ENCODE results near the gene SLC26A1. TPM values are rescaled to one million over a fixed set of nuclear protein-coding genes. Genes with fewer than 3 reads are reported as not detected.

Gene SLC26A1
- total RNA-seq, 1 experiment from 2014 or later = 0.85 TPM

DNA sequence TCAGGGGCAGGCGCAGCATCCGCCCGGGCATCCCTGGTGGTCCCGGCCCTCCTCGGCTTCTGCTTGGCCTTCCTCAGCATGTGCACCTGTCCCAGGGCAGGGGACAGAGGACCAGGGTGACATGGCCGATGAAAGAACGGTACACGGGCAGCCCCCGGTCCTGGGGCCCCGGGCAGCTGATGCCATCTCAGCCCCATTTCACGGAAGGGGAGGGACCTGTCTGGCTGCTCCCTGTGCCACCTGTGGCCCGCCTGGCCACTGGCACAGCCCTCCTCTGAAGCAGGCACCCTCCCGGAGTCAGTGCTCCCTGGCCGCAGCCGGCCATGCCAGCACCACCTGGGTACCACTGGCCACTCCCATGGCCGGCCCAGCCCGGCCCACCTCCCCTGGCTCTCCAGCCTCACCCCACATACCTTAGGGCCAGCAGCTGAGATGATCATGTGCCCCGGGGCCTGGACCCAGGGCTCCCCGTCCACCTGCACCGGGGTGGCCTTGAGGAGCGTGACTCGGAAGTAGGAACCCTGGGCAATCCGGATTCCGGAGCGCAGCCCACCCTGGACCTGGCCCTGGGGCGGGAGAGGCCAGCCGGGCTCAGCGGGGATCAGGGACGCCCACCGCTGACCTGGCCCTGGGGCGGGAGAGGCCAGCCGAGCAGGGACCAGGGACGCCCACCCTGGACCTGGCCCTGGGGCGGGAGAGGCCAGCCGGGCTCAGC is 32.4 kb downstream of the SLC26A1 start:
- CTCF ChIA-PET = no interaction called here
- POLR2A ChIA-PET = no interaction called here
- ATAC-seq (no peak), DNase-seq (ENCODE audit: low spot score) (no peak)
- Mint-ChIP-seq H3K27me3 (ENCODE audit: low read depth) (no peaks in the 10 kb centered on the region), H3K27ac (no peak overlapping the region), H3K4me3 (no peak overlapping the region), H3K36me3 (no peaks in the 10 kb centered on the region), H3K4me1 (no peaks in the 10 kb centered on the region), H3K9me3 (no peaks in the 10 kb centered on the region)
- TF ChIP-seq, protein P1, sequence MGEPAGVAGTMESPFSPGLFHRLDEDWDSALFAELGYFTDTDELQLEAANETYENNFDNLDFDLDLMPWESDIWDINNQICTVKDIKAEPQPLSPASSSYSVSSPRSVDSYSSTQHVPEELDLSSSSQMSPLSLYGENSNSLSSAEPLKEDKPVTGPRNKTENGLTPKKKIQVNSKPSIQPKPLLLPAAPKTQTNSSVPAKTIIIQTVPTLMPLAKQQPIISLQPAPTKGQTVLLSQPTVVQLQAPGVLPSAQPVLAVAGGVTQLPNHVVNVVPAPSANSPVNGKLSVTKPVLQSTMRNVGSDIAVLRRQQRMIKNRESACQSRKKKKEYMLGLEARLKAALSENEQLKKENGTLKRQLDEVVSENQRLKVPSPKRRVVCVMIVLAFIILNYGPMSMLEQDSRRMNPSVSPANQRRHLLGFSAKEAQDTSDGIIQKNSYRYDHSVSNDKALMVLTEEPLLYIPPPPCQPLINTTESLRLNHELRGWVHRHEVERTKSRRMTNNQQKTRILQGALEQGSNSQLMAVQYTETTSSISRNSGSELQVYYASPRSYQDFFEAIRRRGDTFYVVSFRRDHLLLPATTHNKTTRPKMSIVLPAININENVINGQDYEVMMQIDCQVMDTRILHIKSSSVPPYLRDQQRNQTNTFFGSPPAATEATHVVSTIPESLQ (CRISPR knock-in tag; IDR thresholded peaks at IDR 0.05) = no peak
- TF ChIP-seq ELF4 (CRISPR knock-in tag; IDR thresholded peaks at IDR 0.05; ENCODE audit: low read depth) (no peak), ZNF416 (CRISPR knock-in tag; IDR thresholded peaks at IDR 0.05) (no peak), ZNF138 (CRISPR knock-in tag; conservative IDR thresholded peaks at IDR 0.05) (no peak)

DNA sequence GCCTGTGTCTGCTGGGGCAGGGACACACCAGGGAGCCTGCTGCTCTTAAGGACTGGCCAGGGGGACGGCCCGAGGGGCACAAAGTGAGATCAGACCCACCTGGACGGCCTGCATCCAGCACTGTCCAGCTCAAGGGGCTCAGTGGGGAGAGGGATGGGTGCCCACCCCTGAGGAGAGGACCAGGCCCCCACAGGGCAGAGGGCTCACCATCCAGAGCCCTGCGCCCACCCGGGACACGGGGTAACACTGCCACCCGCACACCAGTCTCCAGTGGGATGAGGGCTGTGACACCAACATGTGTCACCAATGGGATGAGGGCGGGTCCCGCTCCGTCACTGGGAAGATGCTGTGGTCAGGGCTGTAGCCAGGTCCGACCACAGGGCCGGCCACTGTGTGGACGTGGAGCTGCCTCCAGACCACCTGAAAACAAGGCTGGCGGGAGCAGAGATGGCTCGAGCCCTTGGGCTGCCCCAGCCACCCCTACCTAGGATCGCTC is 33.0 kb downstream of the SLC26A1 start:
- ATAC-seq = no peak

GRCh38 chr4:959338-960139 is 33.7 kb downstream of the SLC26A1 start:
- no peaks in the 10 kb centered on the region for H3K9me3 Mint-ChIP-seq
- no peaks in the 10 kb centered on the region for H3K4me1 Mint-ChIP-seq
- no peaks in the 10 kb centered on the region for H3K36me3 Mint-ChIP-seq
- POLR2A ChIA-PET = interaction anchor here (0.6 kb wide), 1 partner anchor 17 kb away, joined by 4 read pairs; no protein-coding TSS in a partner anchor
- ATAC-seq (no peak), DNase-seq (ENCODE audit: low spot score) (no peak)
- H3K27ac Mint-ChIP-seq = no peak overlapping the region
- CTCF ChIA-PET = no interaction called here
- no peak overlapping the region for H3K4me3 Mint-ChIP-seq
- H3K27me3 Mint-ChIP-seq (ENCODE audit: low read depth) = no peaks in the 10 kb centered on the region
- TF ChIP-seq TEAD1 (CRISPR knock-in tag; IDR thresholded peaks at IDR 0.05) (no peak), ZNF317 (CRISPR knock-in tag; IDR thresholded peaks at IDR 0.05; ENCODE audit: borderline replicate concordance, low read depth) (no peak), KAT7 (CRISPR knock-in tag; IDR thresholded peaks at IDR 0.05; ENCODE audit: borderline replicate concordance) (no peak), E2F1 (CRISPR knock-in tag; IDR thresholded peaks at IDR 0.05) (no peak), RORB (CRISPR knock-in tag; IDR thresholded peaks at IDR 0.05) (no peak), NR2C2 (CRISPR knock-in tag; IDR thresholded peaks at IDR 0.05) (no peak), TEAD4 (CRISPR knock-in tag; IDR thresholded peaks at IDR 0.05) (no peak), JAZF1 (CRISPR knock-in tag; IDR thresholded peaks at IDR 0.05) (no peak)
- TF ChIP-seq, protein P2, sequence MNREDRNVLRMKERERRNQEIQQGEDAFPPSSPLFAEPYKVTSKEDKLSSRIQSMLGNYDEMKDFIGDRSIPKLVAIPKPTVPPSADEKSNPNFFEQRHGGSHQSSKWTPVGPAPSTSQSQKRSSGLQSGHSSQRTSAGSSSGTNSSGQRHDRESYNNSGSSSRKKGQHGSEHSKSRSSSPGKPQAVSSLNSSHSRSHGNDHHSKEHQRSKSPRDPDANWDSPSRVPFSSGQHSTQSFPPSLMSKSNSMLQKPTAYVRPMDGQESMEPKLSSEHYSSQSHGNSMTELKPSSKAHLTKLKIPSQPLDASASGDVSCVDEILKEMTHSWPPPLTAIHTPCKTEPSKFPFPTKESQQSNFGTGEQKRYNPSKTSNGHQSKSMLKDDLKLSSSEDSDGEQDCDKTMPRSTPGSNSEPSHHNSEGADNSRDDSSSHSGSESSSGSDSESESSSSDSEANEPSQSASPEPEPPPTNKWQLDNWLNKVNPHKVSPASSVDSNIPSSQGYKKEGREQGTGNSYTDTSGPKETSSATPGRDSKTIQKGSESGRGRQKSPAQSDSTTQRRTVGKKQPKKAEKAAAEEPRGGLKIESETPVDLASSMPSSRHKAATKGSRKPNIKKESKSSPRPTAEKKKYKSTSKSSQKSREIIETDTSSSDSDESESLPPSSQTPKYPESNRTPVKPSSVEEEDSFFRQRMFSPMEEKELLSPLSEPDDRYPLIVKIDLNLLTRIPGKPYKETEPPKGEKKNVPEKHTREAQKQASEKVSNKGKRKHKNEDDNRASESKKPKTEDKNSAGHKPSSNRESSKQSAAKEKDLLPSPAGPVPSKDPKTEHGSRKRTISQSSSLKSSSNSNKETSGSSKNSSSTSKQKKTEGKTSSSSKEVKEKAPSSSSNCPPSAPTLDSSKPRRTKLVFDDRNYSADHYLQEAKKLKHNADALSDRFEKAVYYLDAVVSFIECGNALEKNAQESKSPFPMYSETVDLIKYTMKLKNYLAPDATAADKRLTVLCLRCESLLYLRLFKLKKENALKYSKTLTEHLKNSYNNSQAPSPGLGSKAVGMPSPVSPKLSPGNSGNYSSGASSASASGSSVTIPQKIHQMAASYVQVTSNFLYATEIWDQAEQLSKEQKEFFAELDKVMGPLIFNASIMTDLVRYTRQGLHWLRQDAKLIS (CRISPR knock-in tag; IDR thresholded peaks at IDR 0.05; ENCODE audit: borderline replicate concordance) = no peak
- TF ChIP-seq, protein P3, sequence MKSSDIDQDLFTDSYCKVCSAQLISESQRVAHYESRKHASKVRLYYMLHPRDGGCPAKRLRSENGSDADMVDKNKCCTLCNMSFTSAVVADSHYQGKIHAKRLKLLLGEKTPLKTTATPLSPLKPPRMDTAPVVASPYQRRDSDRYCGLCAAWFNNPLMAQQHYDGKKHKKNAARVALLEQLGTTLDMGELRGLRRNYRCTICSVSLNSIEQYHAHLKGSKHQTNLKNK (CRISPR knock-in tag; IDR thresholded peaks at IDR 0.05) = no peak

More for the DNA sequence above, 33.0 kb downstream of the SLC26A1 start:
- Mint-ChIP-seq H3K4me1 (no peaks in the 10 kb centered on the region), H3K36me3 (no peaks in the 10 kb centered on the region), H3K9me3 (no peaks in the 10 kb centered on the region), H3K27me3 (ENCODE audit: low read depth) (no peaks in the 10 kb centered on the region), H3K4me3 (no peak overlapping the region), H3K27ac (no peak overlapping the region)
- TF ChIP-seq TCF7 (CRISPR knock-in tag; IDR thresholded peaks at IDR 0.05; ENCODE audit: low read depth) (no peak), NFATC4 (CRISPR knock-in tag; IDR thresholded peaks at IDR 0.05) (no peak), USF1 (CRISPR knock-in tag; IDR thresholded peaks at IDR 0.05) (no peak), SMAD4 (CRISPR knock-in tag; IDR thresholded peaks at IDR 0.05) (no peak), ZNF121 (CRISPR knock-in tag; IDR thresholded peaks at IDR 0.05) (no peak), NR2C2 (CRISPR knock-in tag; IDR thresholded peaks at IDR 0.05) (no peak)
- TF ChIP-seq, protein P4, sequence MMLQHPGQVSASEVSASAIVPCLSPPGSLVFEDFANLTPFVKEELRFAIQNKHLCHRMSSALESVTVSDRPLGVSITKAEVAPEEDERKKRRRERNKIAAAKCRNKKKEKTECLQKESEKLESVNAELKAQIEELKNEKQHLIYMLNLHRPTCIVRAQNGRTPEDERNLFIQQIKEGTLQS (CRISPR knock-in tag; conservative IDR thresholded peaks at IDR 0.05) = no peak
- TF ChIP-seq, protein P5, sequence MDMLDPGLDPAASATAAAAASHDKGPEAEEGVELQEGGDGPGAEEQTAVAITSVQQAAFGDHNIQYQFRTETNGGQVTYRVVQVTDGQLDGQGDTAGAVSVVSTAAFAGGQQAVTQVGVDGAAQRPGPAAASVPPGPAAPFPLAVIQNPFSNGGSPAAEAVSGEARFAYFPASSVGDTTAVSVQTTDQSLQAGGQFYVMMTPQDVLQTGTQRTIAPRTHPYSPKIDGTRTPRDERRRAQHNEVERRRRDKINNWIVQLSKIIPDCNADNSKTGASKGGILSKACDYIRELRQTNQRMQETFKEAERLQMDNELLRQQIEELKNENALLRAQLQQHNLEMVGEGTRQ (CRISPR knock-in tag; IDR thresholded peaks at IDR 0.05) = no peak
- peak; percentile 5 for DNase-seq (ENCODE audit: low spot score)
- ChIA-PET CTCF (no interaction called here), POLR2A (no interaction called here)
